Neural progenitor cell (in vitro differentiated cells): Measurements from ENCODE around the gene HES4. TPM values are rescaled to one million over a fixed set of nuclear protein-coding genes. Genes with fewer than 3 reads are reported as not detected.
"Not testable (repeated sequence)": the region's sequence is repeated elsewhere in the genome, so short reads cannot be mapped to it uniquely, and the experiment has no call there.

Experiments used
- DNase-seq: peaks from one replicate; pipeline ENCODE4 v3.0.0-alpha.2; 2016; ENCODE audit warnings: low spot score
- H2AFZ ChIP-seq: fragments of 200-600 bp; sonication (generic); replicated peaks from 2 replicates; pipeline ENCODE4 v1.6.1; 2016; ENCODE audit warnings: antibody characterized with exemption
- H3F3A ChIP-seq: fragments of 200-600 bp; sonication (generic); 2 replicates; pipeline ENCODE4 v1.6.1; 2016; ENCODE audit warnings: antibody characterized with exemption, low read depth
- H3K27ac ChIP-seq: fragments of 200-600 bp; sonication (generic); 2 replicates; pipeline ENCODE4 v1.5.1; 2016; ENCODE audit warnings: mild to moderate bottlenecking
- H3K27me3 ChIP-seq: fragments of 200-600 bp; sonication (generic); 2 replicates; pipeline ENCODE4 v1.6.1; 2016; ENCODE audit warnings: mild to moderate bottlenecking, moderate library complexity
- H3K36me3 ChIP-seq: fragments of 200-600 bp; sonication (generic); 2 replicates; pipeline ENCODE4 v1.5.1; 2016
- H3K4me1 ChIP-seq: fragments of 200-600 bp; sonication (generic); 2 replicates; pipeline ENCODE4 v1.6.1; 2016; ENCODE audit warnings: mixed run types
- H3K4me2 ChIP-seq: fragments of 200-600 bp; sonication (generic); 2 replicates; pipeline ENCODE4 v1.6.1; 2016
- H3K4me3 ChIP-seq: fragments of 200-600 bp; sonication (generic); 2 replicates; pipeline ENCODE4 v1.5.1; 2016
- H3K79me2 ChIP-seq: fragments of 200-600 bp; sonication (generic); 2 replicates; pipeline ENCODE4 v1.6.1; 2016; ENCODE audit warnings: low read depth
- H3K9ac ChIP-seq: fragments of 200-600 bp; sonication (generic); 2 replicates; pipeline ENCODE4 v1.6.1; 2016
- H3K9me3 ChIP-seq: fragments of 200-600 bp; sonication (generic); 2 replicates; pipeline ENCODE4 v1.5.1; 2016; ENCODE audit warnings: low read depth
- H4K20me1 ChIP-seq: fragments of 200-600 bp; sonication (generic); 2 replicates; pipeline ENCODE4 v1.6.1; 2016; ENCODE audit warnings: low read depth
- H3K27ac Mint-ChIP-seq: 3 replicates; pipeline ENCODE4 v1.8.0; 2021; ENCODE audit warnings: mixed read lengths
- H3K27me3 Mint-ChIP-seq: 2 replicates; pipeline ENCODE4 v1.8.0; 2022; ENCODE audit warnings: low read depth, mild to moderate bottlenecking, inconsistent platforms, moderate library complexity, mixed read lengths; ENCODE audit not compliant: insufficient read depth
- H3K36me3 Mint-ChIP-seq: 3 replicates; pipeline ENCODE4 v1.8.0; 2021; ENCODE audit warnings: mixed read lengths
- H3K4me1 Mint-ChIP-seq: 3 replicates; pipeline ENCODE4 v1.8.0; 2021; ENCODE audit warnings: mixed read lengths
- H3K4me3 Mint-ChIP-seq: 3 replicates; pipeline ENCODE4 v1.8.0; 2021; ENCODE audit warnings: mild to moderate bottlenecking, moderate library complexity, mixed read lengths
- H3K9me3 Mint-ChIP-seq: 3 replicates; pipeline ENCODE4 v1.8.0; 2020; ENCODE audit warnings: mixed read lengths
- CTCF ChIP-seq: fragments of 200-600 bp; sonication (generic); IDR thresholded peaks from 2 replicates; pipeline ENCODE4 v1.5.1; 2017; ENCODE audit warnings: antibody characterized with exemption, mild to moderate bottlenecking
- EZH2 ChIP-seq: fragments of 200-600 bp; sonication (generic); IDR thresholded peaks from 2 replicates; pipeline ENCODE4 v1.6.1; 2017; ENCODE audit warnings: antibody characterized with exemption, mild to moderate bottlenecking, moderate library complexity
- EZH2phosphoT487 ChIP-seq: fragments of 200-600 bp; sonication (generic); IDR thresholded peaks from 2 replicates; pipeline ENCODE4 v1.6.1; 2017; ENCODE audit warnings: antibody characterized with exemption
- total RNA-seq: library from RNA; depleted of rRNA; stranded (reverse); fragments of >200 nt; gene quantifications from 2 replicates; pipeline ENCODE4 v1.2.3, GENCODE V29; 2015; ENCODE audit warnings: low replicate concordance

HES4 gene
- total RNA-seq, 1 donor from 2014 or later = 7.6 TPM

- peaks cover 63% of the 10 kb centered on the region for H3K27me3 ChIP-seq
- H3K36me3 Mint-ChIP-seq = peaks cover 3% of the 10 kb centered on the region
- no peak for DNase-seq
- H3K9me3 Mint-ChIP-seq = peaks cover 4% of the 10 kb centered on the region
- no peaks in the 10 kb centered on the region for H3K9me3 ChIP-seq
- no peak overlapping the region for H3K4me3 Mint-ChIP-seq
- no peaks in the 10 kb centered on the region for H3K36me3 ChIP-seq
- peaks cover 22% of the 10 kb centered on the region for H3K27me3 Mint-ChIP-seq
- H3K4me2 ChIP-seq = no peak overlapping the region
- no peak overlapping the region for H3K4me3 ChIP-seq
- H4K20me1 ChIP-seq = no peaks in the 10 kb centered on the region
- no peak overlapping the region for H3K9ac ChIP-seq
- H3F3A ChIP-seq = peaks cover 7% of the 10 kb centered on the region
- H2AFZ ChIP-seq = no peak overlapping the region
- no peak overlapping the region for H3K27ac Mint-ChIP-seq
- no peak overlapping the region for H3K27ac ChIP-seq
- H3K4me1 ChIP-seq = no peaks in the 10 kb centered on the region
- TF ChIP-seq EZH2 (no peak), CTCF (no peak), EZH2phosphoT487 (no peak)
- no peaks in the 10 kb centered on the region for H3K79me2 ChIP-seq
- H3K4me1 Mint-ChIP-seq = peaks cover 10% of the 10 kb centered on the region
Observed at GRCh38 chr1:978835-979743, 20.8 kb downstream of the HES4 start.

- Histone ChIP-seq H3K9ac (no peak overlapping the region), H4K20me1 (no peaks in the 10 kb centered on the region), H3K4me2 (no peak overlapping the region), H3K9me3 (no peaks in the 10 kb centered on the region), H3F3A (peaks cover 7% of the 10 kb centered on the region), H2AFZ (no peak overlapping the region), H3K27me3 (peaks cover 63% of the 10 kb centered on the region), H3K4me1 (no peaks in the 10 kb centered on the region), H3K79me2 (no peaks in the 10 kb centered on the region), H3K4me3 (no peak overlapping the region), H3K36me3 (no peaks in the 10 kb centered on the region), H3K27ac (no peak overlapping the region)
- peak overlapping the region; percentile 94 for H3K27ac Mint-ChIP-seq
- no peak for TF ChIP-seq EZH2
- no peak for TF ChIP-seq CTCF
- TF ChIP-seq EZH2phosphoT487 = no peak
- peaks cover 9% of the 10 kb centered on the region for H3K4me1 Mint-ChIP-seq
- peaks cover 4% of the 10 kb centered on the region for H3K9me3 Mint-ChIP-seq
- H3K36me3 Mint-ChIP-seq = peaks cover 3% of the 10 kb centered on the region
- peak overlapping the region; percentile 78 for H3K4me3 Mint-ChIP-seq
- peaks cover 20% of the 10 kb centered on the region for H3K27me3 Mint-ChIP-seq
- DNase-seq = no peak
Observed at GRCh38 chr1:978069-978834, 21.6 kb downstream of the HES4 start.

GRCh38 chr1:976791-977190 lies 23.1 kb downstream of the HES4 start:
- not testable (repeated sequence) for H3K36me3 ChIP-seq, H3F3A ChIP-seq, H3K27ac Mint-ChIP-seq

More at GRCh38 chr1:976791-977190, 23.1 kb downstream of the HES4 start:
- H3K4me1 Mint-ChIP-seq, H3K36me3 Mint-ChIP-seq, H4K20me1 ChIP-seq, H3K4me2 ChIP-seq, H3K4me3 Mint-ChIP-seq, H2AFZ ChIP-seq, H3K9me3 ChIP-seq, H3K79me2 ChIP-seq, H3K4me3 ChIP-seq, H3K4me1 ChIP-seq, H3K27ac ChIP-seq, DNase-seq, H3K9me3 Mint-ChIP-seq, H3K9ac ChIP-seq: not testable (repeated sequence)
- peaks cover 21% of the 10 kb centered on the region for H3K27me3 Mint-ChIP-seq
- H3K27me3 ChIP-seq = peaks cover 63% of the 10 kb centered on the region
